GM12875 (cell line): ENCODE data around the gene CHP2.
"Not testable (repeated sequence)": the region's sequence is repeated elsewhere in the genome, so short reads cannot be mapped to it uniquely, and the experiment has no call there.

Experiments used
- H3K4me3 ChIP-seq: one replicate; pipeline ENCODE4 v1.5.1; 2011; ENCODE audit warnings: low read depth, low read length, control low read depth
- TF ChIP-seq, protein P1 (sequence below): IDR thresholded peaks from 2 replicates; pipeline ENCODE4 v1.5.1; 2011; ENCODE audit warnings: low read depth, mild to moderate bottlenecking, control low read depth, inconsistent platforms, low read length, moderate library complexity, borderline replicate concordance; ENCODE audit not compliant: insufficient read depth

CHP2 gene

GRCh38 chr16:23712976-23713375 is 41.9 kb upstream of the CHP2 start, which contains the start of gene ERN2:
TSS of gene ERN2 (minus strand) at chr16:23713222. CDS start at chr16:23713187, 35 bp downstream.
- TF ChIP-seq, protein P1, sequence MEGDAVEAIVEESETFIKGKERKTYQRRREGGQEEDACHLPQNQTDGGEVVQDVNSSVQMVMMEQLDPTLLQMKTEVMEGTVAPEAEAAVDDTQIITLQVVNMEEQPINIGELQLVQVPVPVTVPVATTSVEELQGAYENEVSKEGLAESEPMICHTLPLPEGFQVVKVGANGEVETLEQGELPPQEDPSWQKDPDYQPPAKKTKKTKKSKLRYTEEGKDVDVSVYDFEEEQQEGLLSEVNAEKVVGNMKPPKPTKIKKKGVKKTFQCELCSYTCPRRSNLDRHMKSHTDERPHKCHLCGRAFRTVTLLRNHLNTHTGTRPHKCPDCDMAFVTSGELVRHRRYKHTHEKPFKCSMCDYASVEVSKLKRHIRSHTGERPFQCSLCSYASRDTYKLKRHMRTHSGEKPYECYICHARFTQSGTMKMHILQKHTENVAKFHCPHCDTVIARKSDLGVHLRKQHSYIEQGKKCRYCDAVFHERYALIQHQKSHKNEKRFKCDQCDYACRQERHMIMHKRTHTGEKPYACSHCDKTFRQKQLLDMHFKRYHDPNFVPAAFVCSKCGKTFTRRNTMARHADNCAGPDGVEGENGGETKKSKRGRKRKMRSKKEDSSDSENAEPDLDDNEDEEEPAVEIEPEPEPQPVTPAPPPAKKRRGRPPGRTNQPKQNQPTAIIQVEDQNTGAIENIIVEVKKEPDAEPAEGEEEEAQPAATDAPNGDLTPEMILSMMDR: no peak
- H3K4me3 ChIP-seq: no peak within 1 kb of the TSS

GRCh38 chr16:23716484-23716883 is 38.3 kb upstream of the CHP2 start:
- TF ChIP-seq, protein P1: no peak
- H3K4me3 ChIP-seq: no peak overlapping the region

GRCh38 chr16:23722613-23723240 is 32.1 kb upstream of the CHP2 start:
- not testable (repeated sequence) for H3K4me3 ChIP-seq

GRCh38 chr16:23724096-23724784 is 30.6 kb upstream of the CHP2 start:
- TF ChIP-seq, protein P1: no peak
- H3K4me3 ChIP-seq: no peak overlapping the region

GRCh38 chr16:23724785-23725131 is 30.1 kb upstream of the CHP2 start:
- TF ChIP-seq, protein P1: no peak
- no peak overlapping the region for H3K4me3 ChIP-seq

DNA sequence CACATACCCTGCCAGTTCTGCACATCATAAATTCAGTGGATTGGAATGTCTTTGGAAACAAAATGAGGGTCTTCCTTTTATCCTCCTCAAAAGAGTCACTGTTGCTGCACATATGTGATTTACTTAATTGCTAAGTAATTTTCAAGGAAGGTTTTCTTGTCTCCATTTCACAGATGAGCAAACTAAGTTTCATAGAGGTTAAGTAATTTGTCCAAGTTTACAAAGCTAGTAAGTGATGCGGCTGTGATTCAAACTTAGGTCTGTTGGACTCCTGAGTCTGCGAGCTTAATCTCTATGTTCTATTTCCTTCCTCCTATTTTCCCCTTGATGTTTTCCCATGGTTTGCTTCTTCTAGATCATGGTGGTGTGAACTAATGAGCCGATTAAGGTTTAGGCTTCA is 28.1 kb upstream of the CHP2 start:
- no peak overlapping the region for H3K4me3 ChIP-seq
- TF ChIP-seq, protein P1: no peak

DNA sequence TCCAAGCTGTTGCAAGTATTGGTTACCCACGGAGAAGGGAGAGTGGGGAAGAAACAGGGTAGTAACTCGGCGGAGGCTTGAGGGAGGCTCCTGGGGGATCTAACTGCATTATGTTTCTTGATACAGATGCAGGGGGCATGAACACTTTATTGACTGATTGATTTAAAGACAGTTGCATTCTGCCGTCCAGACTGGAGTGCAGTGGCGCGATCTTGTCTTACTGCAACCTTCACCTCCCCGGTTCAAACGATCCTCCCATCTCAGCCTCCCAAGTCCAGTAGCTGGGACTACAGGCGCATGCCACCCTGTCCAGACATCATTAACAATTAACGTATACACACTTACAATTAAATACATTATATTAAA is 26.7 kb upstream of the CHP2 start:
- no peak overlapping the region for H3K4me3 ChIP-seq

More for the DNA sequence above, 26.7 kb upstream of the CHP2 start:
- TF ChIP-seq, protein P1: no peak
